GM21360 (cell line): ENCODE data around the gene L3MBTL4.
"Not testable (repeated sequence)": the region's sequence is repeated elsewhere in the genome, so short reads cannot be mapped to it uniquely, and the experiment has no call there.

Source experiments
- ATAC-seq: cut with Tn5 transposase; IDR thresholded peaks from one replicate; pipeline ENCODE4 v1.9.1; 2021; ENCODE audit warnings: mild to moderate bottlenecking, moderate library complexity; ENCODE audit not compliant: unreplicated experiment

L3MBTL4 gene

GRCh38 chr18:6414723-6415417, at the start of gene L3MBTL4:
Gene L3MBTL4 (minus strand): TSS chr18:6414911. CDS start chr18:6311625, 103,286 bp downstream.
- ATAC-seq: peak; percentile 62

- no peak for ATAC-seq
Observed at GRCh38 chr18:6452194-6452593, 37.5 kb upstream of the L3MBTL4 start.

GRCh38 chr18:6449213-6449612, 34.5 kb upstream of the L3MBTL4 start:
- ATAC-seq: peak; percentile 82

- no peak for ATAC-seq
Observed at GRCh38 chr18:6444466-6445228, 29.9 kb upstream of the L3MBTL4 start.

GRCh38 chr18:6441200-6441599, 26.5 kb upstream of the L3MBTL4 start:
- ATAC-seq: no peak

- ATAC-seq: no peak
Observed at GRCh38 chr18:6437937-6438818, 23.5 kb upstream of the L3MBTL4 start.

GRCh38 chr18:6435731-6436130, 21.0 kb upstream of the L3MBTL4 start:
- no peak for ATAC-seq

GRCh38 chr18:6434987-6435709, 20.4 kb upstream of the L3MBTL4 start:
- no peak for ATAC-seq

- ATAC-seq: no peak
Observed at GRCh38 chr18:6434481-6434880, 19.8 kb upstream of the L3MBTL4 start.

- no peak for ATAC-seq
Observed at GRCh38 chr18:6431659-6432318, 17.1 kb upstream of the L3MBTL4 start.

GRCh38 chr18:6428851-6429395, 14.2 kb upstream of the L3MBTL4 start:
- no peak for ATAC-seq

- no peak for ATAC-seq
Observed at GRCh38 chr18:6427286-6427685, 12.6 kb upstream of the L3MBTL4 start.

- no peak for ATAC-seq
Observed at GRCh38 chr18:6423289-6423688, 8.6 kb upstream of the L3MBTL4 start.

- peak; percentile 68 for ATAC-seq
Observed at GRCh38 chr18:6414118-6414722, 491 bp downstream of the L3MBTL4 start.

GRCh38 chr18:6413579-6414117, 1.1 kb downstream of the L3MBTL4 start:
- ATAC-seq: no peak

GRCh38 chr18:6412933-6413472, 1.7 kb downstream of the L3MBTL4 start:
- no peak for ATAC-seq

GRCh38 chr18:6411382-6411781, 3.3 kb downstream of the L3MBTL4 start:
- no peak for ATAC-seq

GRCh38 chr18:6409933-6410332, 4.8 kb downstream of the L3MBTL4 start:
- ATAC-seq: no peak

GRCh38 chr18:6408543-6408942, 6.2 kb downstream of the L3MBTL4 start:
- ATAC-seq: not testable (repeated sequence)
